Peyer's patch (tissue), 4 donors: ENCODE measurements around the gene HADHB. TPM values are rescaled to one million over a fixed set of nuclear protein-coding genes. Genes with fewer than 3 reads are reported as not detected.
"Not testable (repeated sequence)": the region's sequence is repeated elsewhere in the genome, so short reads cannot be mapped to it uniquely, and the experiment has no call there.

Experiments
- DNase-seq, 3 donors: peaks; one replicate each; pipeline ENCODE4 v3.0.0-alpha.2; 2017 to 2019
- H3K27ac ChIP-seq, 4 donors: fragments of 200-600 bp; sonication (generic); one replicate each; pipeline ENCODE4 v1.5.1; 2016 to 2019
- H3K27me3 ChIP-seq, 2 donors: fragments of 200-600 bp; sonication (generic); one replicate each; pipeline ENCODE4 v1.5.1; 2019
- H3K36me3 ChIP-seq, 3 donors: fragments of 200-600 bp; sonication (generic); one replicate each; pipeline ENCODE4 v1.5.1; 2016 to 2019
- H3K4me1 ChIP-seq, 4 donors: fragments of 200-600 bp; sonication (generic); one replicate each; pipeline ENCODE4 v1.5.1; 2016 to 2019
- H3K4me3 ChIP-seq, 4 donors: fragments of 200-600 bp; sonication (generic); 1 replicate in 3 of 4; 2 replicates in 1 of 4; pipeline ENCODE4 v1.5.1; 2016 to 2019; ENCODE audit warnings: mild to moderate bottlenecking in 1 of 4
- H3K9me3 ChIP-seq, 4 donors: fragments of 200-600 bp; sonication (generic); one replicate each; pipeline ENCODE4 v1.5.1; 2016 to 2019; ENCODE audit warnings: mild to moderate bottlenecking in 1 of 4
- CTCF ChIP-seq, 6 experiments: fragments of 450-650 bp in 4 of 6; fragments of 200-600 bp in 2 of 6; sonication (generic) in 1 of 6; IDR thresholded peaks; one replicate each; pipeline ENCODE4 v1.5.1; 2017 to 2019; ENCODE audit warnings: antibody characterized with exemption in 6 of 6, mild to moderate bottlenecking in 3 of 6, moderate library complexity in 1 of 6
- POLR2A ChIP-seq, 2 donors: fragments of 450-650 bp; IDR thresholded peaks; one replicate each; pipeline ENCODE4 v1.5.1; 2017; ENCODE audit warnings: antibody characterized with exemption in 2 of 2, mild to moderate bottlenecking in 2 of 2, moderate library complexity in 2 of 2
- total RNA-seq, 4 donors: library from RNA; depleted of rRNA; stranded (reverse); fragments of >200 nt; gene quantifications; one replicate each; pipeline ENCODE4 v1.1.0, GENCODE V29; 2016

HADHB gene
- total RNA-seq, 4 donors from 2014 or later, result 120 to 413 (median 251) TPM

- no peak overlapping the region for H3K27ac ChIP-seq
- no peaks in the 10 kb centered on the region for H3K27me3 ChIP-seq
- H3K36me3 ChIP-seq, result no peaks in the 10 kb centered on the region
- H3K4me3 ChIP-seq, result no peak overlapping the region
- DNase-seq, result no peak
- TF ChIP-seq CTCF (IDR thresholded peaks at IDR 0.05) (no peak), POLR2A (IDR thresholded peaks at IDR 0.05) (no peak)
- no peaks in the 10 kb centered on the region for H3K4me1 ChIP-seq
- no peaks in the 10 kb centered on the region for H3K9me3 ChIP-seq
Observed at GRCh38 chr2:26326514-26326913, 81.8 kb downstream of the HADHB start.

GRCh38 chr2:26327291-26328272 lies 82.8 kb downstream of the HADHB start:
- no peaks in the 10 kb centered on the region for H3K36me3 ChIP-seq
- TF ChIP-seq POLR2A (IDR thresholded peaks at IDR 0.05), result no peak

GRCh38 chr2:26329083-26329482 lies 84.3 kb downstream of the HADHB start:
- H3K36me3 ChIP-seq, H3K27me3 ChIP-seq, H3K4me1 ChIP-seq, H3K27ac ChIP-seq, DNase-seq, H3K9me3 ChIP-seq, H3K4me3 ChIP-seq: not testable (repeated sequence)

More at GRCh38 chr2:26327291-26328272, 82.8 kb downstream of the HADHB start:
- no peak overlapping the region for H3K4me3 ChIP-seq
- H3K27ac ChIP-seq, result no peak overlapping the region
- H3K9me3 ChIP-seq, result no peaks in the 10 kb centered on the region
- DNase-seq, result no peak
- H3K27me3 ChIP-seq, result no peaks in the 10 kb centered on the region
- no peaks in the 10 kb centered on the region for H3K4me1 ChIP-seq

GRCh38 chr2:26330114-26330549 lies 85.4 kb downstream of the HADHB start:
- Histone ChIP-seq H3K27me3 (no peaks in the 10 kb centered on the region), H3K27ac (no peak overlapping the region), H3K4me1 (no peaks in the 10 kb centered on the region), H3K36me3 (no peaks in the 10 kb centered on the region), H3K4me3 (no peak overlapping the region), H3K9me3 (no peaks in the 10 kb centered on the region)
- peak; percentile 63 to 92 (median 86) for TF ChIP-seq CTCF (IDR thresholded peaks at IDR 0.05)
- TF ChIP-seq POLR2A (IDR thresholded peaks at IDR 0.05), result no peak
- peak; percentile 87 to 96 (median 91) for DNase-seq

GRCh38 chr2:26330604-26331003 lies 85.9 kb downstream of the HADHB start:
- no peaks in the 10 kb centered on the region for H3K9me3 ChIP-seq
- H3K27ac ChIP-seq, result no peak overlapping the region
- H3K27me3 ChIP-seq, result no peaks in the 10 kb centered on the region
- no peaks in the 10 kb centered on the region for H3K36me3 ChIP-seq
- DNase-seq, result no peak
- TF ChIP-seq CTCF (IDR thresholded peaks at IDR 0.05) (no peak), POLR2A (IDR thresholded peaks at IDR 0.05) (no peak)
- no peak overlapping the region for H3K4me3 ChIP-seq
- no peaks in the 10 kb centered on the region for H3K4me1 ChIP-seq

GRCh38 chr2:26331321-26331720 lies 86.6 kb downstream of the HADHB start:
- DNase-seq, H3K36me3 ChIP-seq, H3K9me3 ChIP-seq, H3K4me3 ChIP-seq, H3K27ac ChIP-seq, H3K27me3 ChIP-seq, H3K4me1 ChIP-seq: not testable (repeated sequence)

- no peaks in the 10 kb centered on the region for H3K36me3 ChIP-seq
- DNase-seq, result no peak
- TF ChIP-seq POLR2A (IDR thresholded peaks at IDR 0.05) (no peak), CTCF (IDR thresholded peaks at IDR 0.05) (no peak)
- H3K4me1 ChIP-seq, result no peaks in the 10 kb centered on the region
- H3K27me3 ChIP-seq, result no peaks in the 10 kb centered on the region
- H3K27ac ChIP-seq, result no peak overlapping the region
- H3K9me3 ChIP-seq, result no peaks in the 10 kb centered on the region
- H3K4me3 ChIP-seq, result no peak overlapping the region
Observed at GRCh38 chr2:26333293-26333692, 88.6 kb downstream of the HADHB start.
